PFSK-1 (cell line): ENCODE results near the gene LRFN2.

ENCODE experiments used
- POLR2AphosphoS5 ChIP-seq: IDR thresholded peaks from 2 replicates; pipeline ENCODE4 v1.6.1; 2012; ENCODE audit warnings: low read depth, mild to moderate bottlenecking, control low read depth, low read length, moderate library complexity
- SIN3A ChIP-seq: IDR thresholded peaks from 2 replicates; pipeline ENCODE4 v1.6.1; 2012; ENCODE audit warnings: mild to moderate bottlenecking, low read length, moderate library complexity, borderline replicate concordance; ENCODE audit not compliant: insufficient read depth
- TAF1 ChIP-seq: IDR thresholded peaks from 2 replicates; pipeline ENCODE4 v1.6.1; 2012; ENCODE audit warnings: low read length, control low read depth, borderline replicate concordance; ENCODE audit not compliant: insufficient read depth
- TF ChIP-seq, protein P1 (sequence below), 2 experiments: IDR thresholded peaks; 2 replicates each; pipeline versions ENCODE4 v1.6.1 to v1.8.0; 2011 to 2012; ENCODE audit warnings: low read depth in 2 of 2, low read length in 2 of 2, control low read depth in 1 of 2, inconsistent platforms in 1 of 2, mild to moderate bottlenecking in 1 of 2, moderate library complexity in 1 of 2; ENCODE audit not compliant: insufficient read depth in 1 of 2

- TF ChIP-seq POLR2AphosphoS5 (no peak), SIN3A (no peak), TAF1 (no peak)
- TF ChIP-seq, protein P1, sequence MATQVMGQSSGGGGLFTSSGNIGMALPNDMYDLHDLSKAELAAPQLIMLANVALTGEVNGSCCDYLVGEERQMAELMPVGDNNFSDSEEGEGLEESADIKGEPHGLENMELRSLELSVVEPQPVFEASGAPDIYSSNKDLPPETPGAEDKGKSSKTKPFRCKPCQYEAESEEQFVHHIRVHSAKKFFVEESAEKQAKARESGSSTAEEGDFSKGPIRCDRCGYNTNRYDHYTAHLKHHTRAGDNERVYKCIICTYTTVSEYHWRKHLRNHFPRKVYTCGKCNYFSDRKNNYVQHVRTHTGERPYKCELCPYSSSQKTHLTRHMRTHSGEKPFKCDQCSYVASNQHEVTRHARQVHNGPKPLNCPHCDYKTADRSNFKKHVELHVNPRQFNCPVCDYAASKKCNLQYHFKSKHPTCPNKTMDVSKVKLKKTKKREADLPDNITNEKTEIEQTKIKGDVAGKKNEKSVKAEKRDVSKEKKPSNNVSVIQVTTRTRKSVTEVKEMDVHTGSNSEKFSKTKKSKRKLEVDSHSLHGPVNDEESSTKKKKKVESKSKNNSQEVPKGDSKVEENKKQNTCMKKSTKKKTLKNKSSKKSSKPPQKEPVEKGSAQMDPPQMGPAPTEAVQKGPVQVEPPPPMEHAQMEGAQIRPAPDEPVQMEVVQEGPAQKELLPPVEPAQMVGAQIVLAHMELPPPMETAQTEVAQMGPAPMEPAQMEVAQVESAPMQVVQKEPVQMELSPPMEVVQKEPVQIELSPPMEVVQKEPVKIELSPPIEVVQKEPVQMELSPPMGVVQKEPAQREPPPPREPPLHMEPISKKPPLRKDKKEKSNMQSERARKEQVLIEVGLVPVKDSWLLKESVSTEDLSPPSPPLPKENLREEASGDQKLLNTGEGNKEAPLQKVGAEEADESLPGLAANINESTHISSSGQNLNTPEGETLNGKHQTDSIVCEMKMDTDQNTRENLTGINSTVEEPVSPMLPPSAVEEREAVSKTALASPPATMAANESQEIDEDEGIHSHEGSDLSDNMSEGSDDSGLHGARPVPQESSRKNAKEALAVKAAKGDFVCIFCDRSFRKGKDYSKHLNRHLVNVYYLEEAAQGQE (IDR thresholded peaks at IDR 0.05; ENCODE audit: insufficient read depth in 1 of 2, low read depth in 2 of 2, low read length in 2 of 2): no peak
Measured at GRCh38 chr6:40379811-40380210, 207.4 kb downstream of the LRFN2 start.
